SK-N-SH treated with all-trans-retinoic acid at 6 μM for 48 hours (cell line): ENCODE data around the gene ATRNL1.

Source experiments
- CREB5 ChIP-seq: fragments of 250-450 bp; sonication (Bioruptor Pico); IDR thresholded peaks from 2 replicates; pipeline ENCODE4 v1.5.1; 2020; ENCODE audit warnings: low read depth, mild to moderate bottlenecking, moderate library complexity
- GLIS3 ChIP-seq: fragments of 250-450 bp; sonication (Bioruptor Pico); IDR thresholded peaks from 2 replicates; pipeline ENCODE4 v1.5.0; 2020; ENCODE audit warnings: mild to moderate bottlenecking, moderate library complexity
- PATZ1 ChIP-seq: fragments of 250-450 bp; sonication (Bioruptor Pico); IDR thresholded peaks from 2 replicates; pipeline ENCODE4 v1.8.0; 2020; ENCODE audit warnings: mild to moderate bottlenecking, moderate library complexity, borderline replicate concordance
- RARB ChIP-seq: fragments of 250-450 bp; sonication (Bioruptor Pico); IDR thresholded peaks from 2 replicates; pipeline ENCODE4 v1.8.0; 2021; ENCODE audit warnings: mild to moderate bottlenecking, moderate library complexity
- TCF4 ChIP-seq: fragments of 250-450 bp; sonication (Bioruptor Pico); IDR thresholded peaks from 2 replicates; pipeline ENCODE4 v1.8.0; 2021; ENCODE audit warnings: mild to moderate bottlenecking, moderate library complexity, borderline replicate concordance
- ZNF70 ChIP-seq: fragments of 450-650 bp; formaldehyde crosslinking; IDR thresholded peaks from 2 replicates; pipeline ENCODE4 v1.5.0; 2020; ENCODE audit warnings: mild to moderate bottlenecking, moderate library complexity

- TF ChIP-seq GLIS3 (CRISPR knock-in tag) (no peak), ZNF70 (CRISPR knock-in tag) (no peak), RARB (CRISPR knock-in tag) (no peak), CREB5 (CRISPR knock-in tag) (no peak), PATZ1 (CRISPR knock-in tag) (no peak), TCF4 (CRISPR knock-in tag) (no peak)
These were observed 810.7 kb downstream of the ATRNL1 start for GRCh38 chr10:115903845-115904244.
